ENCODE measurements around the gene GCH1.
A peak's percentile ranks its signal among the peaks of the same experiment; 100 is the strongest.
"Not testable (repeated sequence)": the region's sequence is repeated elsewhere in the genome, so short reads cannot be mapped to it uniquely, and the experiment has no call there.

GCH1 gene

GRCh38 chr14:54805445-54806322 is 96.9 kb downstream of the GCH1 start:
- Histone ChIP-seq H3K9me3 (ENCODE audit: control extremely low read depth in 1 of 5, control insufficient read depth in 4 of 5, insufficient read depth in 2 of 5, low read depth in 1 of 5, low read length in 4 of 5) (no peaks in the 10 kb centered on the region), H3K36me3 (ENCODE audit: control insufficient read depth in 4 of 4, insufficient read depth in 4 of 4, low read length in 3 of 4) (no peaks in the 10 kb centered on the region), H3K4me1 (ENCODE audit: control extremely low read depth in 1 of 4, control insufficient read depth in 4 of 4, insufficient read depth in 4 of 4, low read length in 3 of 4) (peaks cover 0 to 8% (median 0%) of the 10 kb centered on the region in 4 experiments), H3K27ac (ENCODE audit: insufficient read depth in 1 of 2, low read depth in 1 of 2, low read length in 2 of 2, poor library complexity in 1 of 2, severe bottlenecking in 2 of 2) (no peak overlapping the region), H3K4me3 (ENCODE audit: control insufficient read depth in 1 of 7, extremely low read depth in 1 of 7, insufficient read depth in 4 of 7, low read depth in 2 of 7, low read length in 6 of 7) (peak overlapping the region in 1 of 7 experiments; percentile 19), H3K27me3 (replicated peaks in 2 of 5; ENCODE audit: control insufficient read depth in 4 of 5, insufficient read depth in 5 of 5, low read length in 4 of 5) (peaks cover 0 to 2% (median 0%) of the 10 kb centered on the region in 5 experiments)
- ChIA-PET POLR2A (no interaction called here), CTCF (interaction anchor here (0.8 to 7.9 kb wide), 21 partner anchors 9 to 255 kb away, joined by 3 to 76 read pairs (median 6); partner anchors contain the start of genes GCH1 and SAMD4A)
- WGBS (ENCODE audit: insufficient coverage) = 49% methylated on average over 15 of the region's 23 CpGs
- DNase-seq = peak; percentile 80 to 87 (median 84)

- 88% methylated on average over 6 of the region's 6 CpGs for WGBS (ENCODE audit: insufficient coverage)
- H3K4me3 ChIP-seq (ENCODE audit: control insufficient read depth in 1 of 7, extremely low read depth in 1 of 7, insufficient read depth in 4 of 7, low read depth in 2 of 7, low read length in 6 of 7) = no peak overlapping the region
- ChIA-PET CTCF (interaction anchor here (0.9 to 7.9 kb wide), 17 partner anchors 8 to 254 kb away, joined by 3 to 76 read pairs (median 6); partner anchors contain the start of gene SAMD4A), POLR2A (no interaction called here)
- no peak overlapping the region for H3K27ac ChIP-seq (ENCODE audit: insufficient read depth in 1 of 2, low read depth in 1 of 2, low read length in 2 of 2, poor library complexity in 1 of 2, severe bottlenecking in 2 of 2)
- no peak for DNase-seq
- H3K27me3 ChIP-seq (replicated peaks in 2 of 5; ENCODE audit: control insufficient read depth in 4 of 5, insufficient read depth in 5 of 5, low read length in 4 of 5) = peaks cover 0 to 2% (median 0%) of the 10 kb centered on the region in 5 experiments
- H3K36me3 ChIP-seq (ENCODE audit: control insufficient read depth in 4 of 4, insufficient read depth in 4 of 4, low read length in 3 of 4) = no peaks in the 10 kb centered on the region
- peaks cover 0 to 8% (median 0%) of the 10 kb centered on the region in 4 experiments for H3K4me1 ChIP-seq (ENCODE audit: control extremely low read depth in 1 of 4, control insufficient read depth in 4 of 4, insufficient read depth in 4 of 4, low read length in 3 of 4)
- no peaks in the 10 kb centered on the region for H3K9me3 ChIP-seq (ENCODE audit: control extremely low read depth in 1 of 5, control insufficient read depth in 4 of 5, insufficient read depth in 2 of 5, low read depth in 1 of 5, low read length in 4 of 5)
Observed at GRCh38 chr14:54805070-54805444, 97.6 kb downstream of the GCH1 start.

- POLR2A ChIA-PET = no interaction called here
- Histone ChIP-seq H3K27me3 (replicated peaks in 2 of 5; ENCODE audit: control insufficient read depth in 4 of 5, insufficient read depth in 5 of 5, low read length in 4 of 5) (peaks cover 0 to 2% (median 0%) of the 10 kb centered on the region in 5 experiments), H3K4me1 (ENCODE audit: control extremely low read depth in 1 of 4, control insufficient read depth in 4 of 4, insufficient read depth in 4 of 4, low read length in 3 of 4) (peaks cover 0 to 8% (median 0%) of the 10 kb centered on the region in 4 experiments), H3K4me3 (ENCODE audit: control insufficient read depth in 1 of 7, extremely low read depth in 1 of 7, insufficient read depth in 4 of 7, low read depth in 2 of 7, low read length in 6 of 7) (no peak overlapping the region), H3K27ac (ENCODE audit: insufficient read depth in 1 of 2, low read depth in 1 of 2, low read length in 2 of 2, poor library complexity in 1 of 2, severe bottlenecking in 2 of 2) (no peak overlapping the region), H3K9me3 (ENCODE audit: control extremely low read depth in 1 of 5, control insufficient read depth in 4 of 5, insufficient read depth in 2 of 5, low read depth in 1 of 5, low read length in 4 of 5) (no peaks in the 10 kb centered on the region), H3K36me3 (ENCODE audit: control insufficient read depth in 4 of 4, insufficient read depth in 4 of 4, low read length in 3 of 4) (no peaks in the 10 kb centered on the region)
- WGBS (ENCODE audit: insufficient coverage) = 93% methylated on average over 11 of the region's 16 CpGs
- CTCF ChIA-PET = interaction anchor here (0.9 to 7.9 kb wide), 15 partner anchors 8 to 247 kb away, joined by 3 to 76 read pairs (median 7); partner anchors contain the start of gene SAMD4A
- no peak for DNase-seq
Observed at GRCh38 chr14:54804538-54805041, 98.0 kb downstream of the GCH1 start.

GRCh38 chr14:54803926-54804537 is 98.6 kb downstream of the GCH1 start:
- POLR2A ChIA-PET = no interaction called here
- DNase-seq = peak in 1 of 3 donors; percentile 15

GRCh38 chr14:54803396-54803795 is 99.2 kb downstream of the GCH1 start:
- WGBS (ENCODE audit: insufficient coverage) = 94% methylated on average over 5 of the region's 7 CpGs
- CTCF ChIA-PET = interaction anchor here (1.0 to 7.9 kb wide), 9 partner anchors 8 to 238 kb away, joined by 3 to 76 read pairs (median 14); partner anchors contain the start of gene SAMD4A
- peak in 2 of 3 donors; percentile 46 to 60 for DNase-seq

More at GRCh38 chr14:54803926-54804537, 98.6 kb downstream of the GCH1 start:
- no peaks in the 10 kb centered on the region for H3K36me3 ChIP-seq (ENCODE audit: control insufficient read depth in 4 of 4, insufficient read depth in 4 of 4, low read length in 3 of 4)
- no peak overlapping the region for H3K27ac ChIP-seq (ENCODE audit: insufficient read depth in 1 of 2, low read depth in 1 of 2, low read length in 2 of 2, poor library complexity in 1 of 2, severe bottlenecking in 2 of 2)
- H3K27me3 ChIP-seq (replicated peaks in 2 of 5; ENCODE audit: control insufficient read depth in 4 of 5, insufficient read depth in 5 of 5, low read length in 4 of 5) = peaks cover 0 to 2% (median 0%) of the 10 kb centered on the region in 5 experiments
- H3K4me3 ChIP-seq (ENCODE audit: control insufficient read depth in 1 of 7, extremely low read depth in 1 of 7, insufficient read depth in 4 of 7, low read depth in 2 of 7, low read length in 6 of 7) = no peak overlapping the region
- H3K4me1 ChIP-seq (ENCODE audit: control extremely low read depth in 1 of 4, control insufficient read depth in 4 of 4, insufficient read depth in 4 of 4, low read length in 3 of 4) = peaks cover 0 to 8% (median 0%) of the 10 kb centered on the region in 4 experiments
- no peaks in the 10 kb centered on the region for H3K9me3 ChIP-seq (ENCODE audit: control extremely low read depth in 1 of 5, control insufficient read depth in 4 of 5, insufficient read depth in 2 of 5, low read depth in 1 of 5, low read length in 4 of 5)
- WGBS (ENCODE audit: insufficient coverage) = 96% methylated on average over 13 of the region's 13 CpGs
- CTCF ChIA-PET = interaction anchor here (1.0 to 7.9 kb wide), 12 partner anchors 8 to 247 kb away, joined by 3 to 76 read pairs (median 14); partner anchors contain the start of gene SAMD4A

GRCh38 chr14:54801482-54801881 is 101.1 kb downstream of the GCH1 start:
- H3K4me3 ChIP-seq (ENCODE audit: control insufficient read depth in 1 of 7, extremely low read depth in 1 of 7, insufficient read depth in 4 of 7, low read depth in 2 of 7, low read length in 6 of 7); H3K36me3 ChIP-seq (ENCODE audit: control insufficient read depth in 4 of 4, insufficient read depth in 4 of 4, low read length in 3 of 4); H3K9me3 ChIP-seq (ENCODE audit: control extremely low read depth in 1 of 5, control insufficient read depth in 4 of 5, insufficient read depth in 2 of 5, low read depth in 1 of 5, low read length in 4 of 5); H3K27ac ChIP-seq (ENCODE audit: insufficient read depth in 1 of 2, low read depth in 1 of 2, low read length in 2 of 2, poor library complexity in 1 of 2, severe bottlenecking in 2 of 2); H3K27me3 ChIP-seq (replicated peaks in 2 of 5; ENCODE audit: control insufficient read depth in 4 of 5, insufficient read depth in 5 of 5, low read length in 4 of 5); DNase-seq; H3K4me1 ChIP-seq (ENCODE audit: control extremely low read depth in 1 of 4, control insufficient read depth in 4 of 4, insufficient read depth in 4 of 4, low read length in 3 of 4); POLR2A ChIA-PET: not testable (repeated sequence)
- no CpG with 5 or more reads among the region's 2 CpGs for WGBS (ENCODE audit: insufficient coverage)
- CTCF ChIA-PET = interaction anchor here (7.9 kb wide), 1 partner anchor 26 kb away, joined by 76 read pairs; no protein-coding TSS in a partner anchor

More at GRCh38 chr14:54803396-54803795, 99.2 kb downstream of the GCH1 start:
- no peaks in the 10 kb centered on the region for H3K36me3 ChIP-seq (ENCODE audit: control insufficient read depth in 4 of 4, insufficient read depth in 4 of 4, low read length in 3 of 4)
- H3K9me3 ChIP-seq (ENCODE audit: control extremely low read depth in 1 of 5, control insufficient read depth in 4 of 5, insufficient read depth in 2 of 5, low read depth in 1 of 5, low read length in 4 of 5) = no peaks in the 10 kb centered on the region
- H3K4me1 ChIP-seq (ENCODE audit: control extremely low read depth in 1 of 4, control insufficient read depth in 4 of 4, insufficient read depth in 4 of 4, low read length in 3 of 4) = peaks cover 0 to 8% (median 0%) of the 10 kb centered on the region in 4 experiments
- POLR2A ChIA-PET = no interaction called here
- peaks cover 0 to 2% (median 0%) of the 10 kb centered on the region in 5 experiments for H3K27me3 ChIP-seq (replicated peaks in 2 of 5; ENCODE audit: control insufficient read depth in 4 of 5, insufficient read depth in 5 of 5, low read length in 4 of 5)
- no peak overlapping the region for H3K4me3 ChIP-seq (ENCODE audit: control insufficient read depth in 1 of 7, extremely low read depth in 1 of 7, insufficient read depth in 4 of 7, low read depth in 2 of 7, low read length in 6 of 7)
- H3K27ac ChIP-seq (ENCODE audit: insufficient read depth in 1 of 2, low read depth in 1 of 2, low read length in 2 of 2, poor library complexity in 1 of 2, severe bottlenecking in 2 of 2) = no peak overlapping the region
